Osteocyte (in vitro differentiated cells): ENCODE results near the gene BRINP1. TPM values are rescaled to one million over a fixed set of nuclear protein-coding genes. Genes with fewer than 3 reads are reported as not detected.

ENCODE experiments used
- DNase-seq: peaks from one replicate; pipeline ENCODE4 v3.0.0; 2021; ENCODE audit warnings: mixed read lengths; ENCODE audit not compliant: unreplicated experiment; ENCODE audit errors: extremely low spot score
- H3K27ac Mint-ChIP-seq: one replicate; pipeline ENCODE4 v1.8.0; 2021; ENCODE audit warnings: mild to moderate bottlenecking, mixed read lengths; ENCODE audit not compliant: unreplicated experiment
- H3K27me3 Mint-ChIP-seq: one replicate; pipeline ENCODE4 v1.8.0; 2021; ENCODE audit warnings: mixed read lengths; ENCODE audit not compliant: unreplicated experiment
- H3K36me3 Mint-ChIP-seq: one replicate; pipeline ENCODE4 v1.8.0; 2021; ENCODE audit warnings: mixed read lengths; ENCODE audit not compliant: unreplicated experiment
- H3K4me1 Mint-ChIP-seq: one replicate; pipeline ENCODE4 v1.8.0; 2021; ENCODE audit warnings: mixed read lengths; ENCODE audit not compliant: unreplicated experiment
- H3K4me3 Mint-ChIP-seq: one replicate; pipeline ENCODE4 v1.8.0; 2021; ENCODE audit warnings: mild to moderate bottlenecking, moderate library complexity, mixed read lengths; ENCODE audit not compliant: unreplicated experiment
- H3K9me3 Mint-ChIP-seq: one replicate; pipeline ENCODE4 v1.8.0; 2021; ENCODE audit warnings: mixed read lengths; ENCODE audit not compliant: unreplicated experiment
- CTCF ChIP-seq: fragments of 200-600 bp; sonication (generic); IDR thresholded peaks from 2 replicates; pipeline ENCODE4 v1.5.0; 2021; ENCODE audit warnings: antibody characterized with exemption, mild to moderate bottlenecking, moderate library complexity
- total RNA-seq: library from RNA; stranded (reverse); gene quantifications from 2 replicates; pipeline ENCODE4 v1.2.1, GENCODE V29; 2021

The BRINP1 gene
- total RNA-seq, 1 donor from 2014 or later, result 0.16 TPM

- no peak for DNase-seq
- Mint-ChIP-seq H3K27ac (no peak overlapping the region), H3K9me3 (peaks cover 3% of the 10 kb centered on the region), H3K36me3 (no peaks in the 10 kb centered on the region), H3K4me3 (no peak overlapping the region), H3K4me1 (no peaks in the 10 kb centered on the region), H3K27me3 (no peaks in the 10 kb centered on the region)
- no peak for TF ChIP-seq CTCF
These were observed 173.7 kb downstream of the BRINP1 start for GRCh38 chr9:119195521-119195920.

GRCh38 chr9:119185298-119185697, 183.9 kb downstream of the BRINP1 start:
- Mint-ChIP-seq H3K27me3 (no peaks in the 10 kb centered on the region), H3K27ac (no peak overlapping the region), H3K4me3 (no peak overlapping the region), H3K9me3 (peaks cover 34% of the 10 kb centered on the region), H3K4me1 (no peaks in the 10 kb centered on the region), H3K36me3 (no peaks in the 10 kb centered on the region)
- no peak for TF ChIP-seq CTCF
- DNase-seq, result no peak

GRCh38 chr9:119184265-119184936, 184.8 kb downstream of the BRINP1 start:
- H3K27ac Mint-ChIP-seq, result no peak overlapping the region

GRCh38 chr9:119181561-119181960, 187.7 kb downstream of the BRINP1 start:
- TF ChIP-seq CTCF, result no peak
- DNase-seq, result no peak
- no peaks in the 10 kb centered on the region for H3K4me1 Mint-ChIP-seq
- peaks cover 26% of the 10 kb centered on the region for H3K9me3 Mint-ChIP-seq
- no peak overlapping the region for H3K27ac Mint-ChIP-seq
- H3K27me3 Mint-ChIP-seq, result no peaks in the 10 kb centered on the region
- H3K36me3 Mint-ChIP-seq, result no peaks in the 10 kb centered on the region
- no peak overlapping the region for H3K4me3 Mint-ChIP-seq

More at GRCh38 chr9:119184265-119184936, 184.8 kb downstream of the BRINP1 start:
- no peak for DNase-seq
- TF ChIP-seq CTCF, result no peak
- H3K36me3 Mint-ChIP-seq, result no peaks in the 10 kb centered on the region
- H3K9me3 Mint-ChIP-seq, result peaks cover 34% of the 10 kb centered on the region
- H3K27me3 Mint-ChIP-seq, result no peaks in the 10 kb centered on the region
- no peaks in the 10 kb centered on the region for H3K4me1 Mint-ChIP-seq
- no peak overlapping the region for H3K4me3 Mint-ChIP-seq

DNA sequence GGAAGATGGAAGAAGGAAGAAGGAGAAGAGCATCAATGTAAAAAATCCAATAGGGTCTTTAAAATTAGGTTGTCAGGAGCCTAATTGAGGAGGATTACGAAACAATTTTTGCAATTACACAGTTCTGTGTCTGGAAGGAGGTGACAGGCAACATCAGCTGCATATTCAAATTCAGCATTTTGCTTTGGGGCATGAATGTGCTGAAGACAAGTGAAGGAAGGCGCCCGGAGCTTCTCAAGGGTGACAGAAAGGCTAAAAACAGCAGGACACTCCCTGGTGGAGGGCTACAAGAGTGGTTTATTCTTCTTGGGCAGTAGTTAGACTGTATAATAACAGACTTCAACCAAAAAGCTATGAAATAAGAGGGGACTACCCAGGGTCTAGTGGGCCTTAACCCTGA, 188.3 kb downstream of the BRINP1 start:
- no peak for DNase-seq
- TF ChIP-seq CTCF, result no peak
- Mint-ChIP-seq H3K9me3 (peaks cover 30% of the 10 kb centered on the region), H3K27me3 (no peaks in the 10 kb centered on the region), H3K27ac (no peak overlapping the region), H3K4me3 (no peak overlapping the region), H3K4me1 (no peaks in the 10 kb centered on the region), H3K36me3 (no peaks in the 10 kb centered on the region)
